GM19324 (cell line): ENCODE measurements around the gene GRAMD2B.
"Not testable (repeated sequence)": the region's sequence is repeated elsewhere in the genome, so short reads cannot be mapped to it uniquely, and the experiment has no call there.

Source experiments
- ATAC-seq: cut with Tn5 transposase; IDR thresholded peaks from one replicate; pipeline ENCODE4 v1.9.1; 2021; ENCODE audit warnings: mild to moderate bottlenecking, moderate library complexity; ENCODE audit not compliant: unreplicated experiment, low FRiP score

The GRAMD2B gene

DNA sequence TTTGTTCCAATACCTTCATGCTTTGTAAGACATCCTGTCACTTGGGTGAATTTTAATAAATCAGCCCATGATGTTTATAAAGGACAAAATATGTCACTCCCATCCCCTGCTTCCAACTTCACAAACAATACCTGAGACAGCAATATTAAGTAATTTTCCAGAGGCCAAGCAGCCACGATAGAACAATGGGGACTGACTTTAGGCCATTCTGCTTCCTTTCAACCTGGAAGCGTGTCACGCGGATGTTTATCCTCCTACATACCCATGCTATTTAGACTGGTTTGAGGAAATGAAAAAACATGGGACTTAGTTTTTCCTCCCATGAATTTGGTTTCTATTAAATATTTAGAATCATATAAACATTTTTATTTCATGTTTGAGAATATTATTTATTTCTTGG is 82.9 kb downstream of the GRAMD2B start:
- ATAC-seq = no peak

DNA sequence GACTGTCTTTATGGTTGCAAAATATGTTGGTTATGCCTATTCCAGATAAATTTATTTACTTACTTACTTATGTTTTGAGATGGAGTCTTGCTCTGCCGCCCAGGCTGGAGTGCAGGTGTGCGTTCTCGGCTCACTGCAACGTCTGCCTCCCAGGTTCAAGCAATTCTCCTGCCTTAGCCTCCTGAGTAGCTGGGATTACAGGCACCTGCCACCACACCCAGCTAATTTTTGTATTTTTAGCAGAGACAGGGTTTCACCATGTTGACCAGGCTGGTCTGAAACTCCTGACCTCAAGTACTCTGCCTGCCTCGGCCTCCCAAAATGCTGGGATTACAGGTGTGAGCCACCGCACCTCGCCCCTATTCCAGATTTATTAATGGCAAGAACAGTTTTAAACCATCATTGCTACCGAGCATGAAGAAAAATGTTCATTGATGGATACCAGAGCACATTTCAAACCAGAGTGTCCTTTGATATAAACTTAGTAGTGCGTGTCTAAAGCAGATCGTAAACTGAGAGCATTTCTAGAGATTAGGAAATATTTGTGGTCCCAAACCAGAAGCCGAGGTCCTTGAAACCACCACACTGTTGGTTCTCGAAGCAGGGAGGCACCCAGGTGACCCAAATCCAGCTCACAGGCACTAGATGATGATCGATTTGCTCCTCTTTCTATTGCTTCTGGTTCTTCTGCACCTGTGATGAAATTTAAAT is 85.2 kb downstream of the GRAMD2B start:
- ATAC-seq = no peak

DNA sequence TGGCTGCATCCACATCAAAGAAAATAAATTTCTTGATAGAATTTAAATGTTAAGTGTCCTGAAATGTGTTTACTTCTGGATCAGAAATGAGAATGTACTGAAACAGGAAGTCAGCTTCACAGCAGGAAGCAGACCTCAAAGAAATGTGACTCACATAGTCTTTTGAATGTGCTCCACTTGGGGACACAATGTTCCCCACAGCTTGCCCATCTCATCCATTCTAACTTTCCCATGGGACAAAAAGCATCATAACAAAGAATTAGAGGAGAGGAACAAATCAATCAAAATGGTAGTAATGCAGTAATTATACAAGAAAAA is 85.7 kb downstream of the GRAMD2B start:
- ATAC-seq = no peak

DNA sequence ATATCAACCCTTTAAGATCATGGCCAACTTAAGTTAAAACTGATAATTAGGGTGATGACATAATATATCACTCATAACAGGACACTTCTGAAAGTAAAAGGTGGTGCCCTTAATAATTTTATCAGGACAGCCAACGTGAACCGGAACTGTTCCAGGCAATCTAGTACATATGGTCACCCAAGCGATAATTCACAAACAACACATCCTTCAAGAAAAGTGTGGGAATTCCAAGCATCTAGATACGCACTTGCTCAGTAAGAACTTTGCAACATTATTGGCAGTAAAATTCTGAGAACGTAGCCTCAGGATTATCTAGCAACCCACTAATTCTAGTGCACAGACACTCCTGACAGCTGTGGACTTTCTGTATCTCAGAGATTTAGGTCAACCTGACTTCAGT is 86.1 kb downstream of the GRAMD2B start:
- no peak for ATAC-seq

DNA sequence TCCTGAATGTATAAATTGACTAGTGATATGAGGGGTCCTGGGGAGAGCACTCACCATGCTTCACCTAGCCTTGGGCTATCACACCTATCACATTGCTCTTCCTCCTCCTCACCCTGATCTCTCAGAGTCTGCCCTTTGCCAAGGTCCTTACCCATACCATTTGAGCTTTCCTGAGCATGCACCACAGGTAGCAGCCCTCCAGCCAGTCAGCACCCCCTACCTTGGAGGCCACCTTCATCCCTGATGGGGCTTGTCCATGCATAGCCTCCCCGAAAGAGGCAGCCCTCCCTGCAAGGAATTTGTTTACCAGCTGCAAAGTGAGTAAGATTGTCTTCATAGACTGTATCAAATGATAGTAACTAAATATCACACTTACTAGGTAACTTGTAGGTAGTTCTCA is 88.8 kb downstream of the GRAMD2B start:
- no peak for ATAC-seq

DNA sequence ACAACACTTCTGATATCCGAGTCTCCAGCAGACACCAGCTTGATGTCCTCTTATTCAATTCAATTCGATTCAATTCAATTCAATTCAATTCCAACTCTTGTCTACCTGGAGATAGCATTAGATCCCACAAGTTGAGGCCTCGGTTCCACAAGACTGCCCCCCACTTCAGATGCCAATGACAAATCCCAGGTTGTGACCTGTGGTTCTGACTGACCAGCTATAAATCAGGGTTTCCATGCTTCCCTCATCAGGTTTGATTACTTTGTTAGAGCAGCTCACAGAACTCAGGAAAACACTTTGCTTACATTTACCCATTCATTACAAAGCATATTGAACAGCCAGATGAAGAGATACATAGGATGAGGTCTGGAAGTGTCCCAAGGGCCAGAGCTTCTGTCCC is 89.2 kb downstream of the GRAMD2B start:
- no peak for ATAC-seq

DNA sequence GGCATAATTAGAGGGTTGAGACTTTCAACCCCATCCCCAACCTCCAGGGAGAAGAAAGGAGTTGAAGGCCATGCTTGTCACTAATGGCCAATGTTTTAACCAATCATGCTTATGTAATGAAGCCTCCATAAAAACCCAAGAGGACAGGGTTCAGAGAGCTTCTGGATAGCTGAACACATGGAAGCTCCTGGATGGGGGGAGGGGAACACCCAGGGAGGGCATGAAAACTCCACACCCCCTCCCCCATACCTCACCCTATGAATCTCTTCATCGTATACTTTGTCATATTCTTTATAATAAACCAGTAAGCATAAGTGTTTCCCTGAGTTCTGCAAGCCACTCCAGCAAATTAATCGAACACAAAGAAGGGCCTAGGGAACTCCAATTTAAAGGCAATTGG is 90.1 kb downstream of the GRAMD2B start:
- ATAC-seq = no peak

DNA sequence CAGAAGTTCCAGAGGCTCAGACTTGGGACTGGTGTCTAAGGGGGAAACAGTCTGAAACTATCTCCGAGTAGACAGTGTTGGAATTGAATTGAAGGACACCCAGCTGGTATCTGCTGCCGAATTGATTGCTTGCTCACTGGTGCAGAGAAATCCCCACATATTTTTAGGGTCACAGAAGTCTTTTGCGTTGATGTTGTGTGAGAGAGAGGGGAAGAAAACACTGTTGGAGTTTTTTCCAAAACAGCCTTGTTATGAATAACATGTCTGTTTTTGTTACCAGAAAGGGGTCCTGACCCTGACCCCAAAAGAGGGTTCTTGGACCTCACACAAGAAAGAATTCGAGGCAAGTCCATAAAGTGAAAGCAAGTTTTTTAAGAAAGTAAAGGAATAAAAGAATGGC is 90.5 kb downstream of the GRAMD2B start:
- no peak for ATAC-seq

DNA sequence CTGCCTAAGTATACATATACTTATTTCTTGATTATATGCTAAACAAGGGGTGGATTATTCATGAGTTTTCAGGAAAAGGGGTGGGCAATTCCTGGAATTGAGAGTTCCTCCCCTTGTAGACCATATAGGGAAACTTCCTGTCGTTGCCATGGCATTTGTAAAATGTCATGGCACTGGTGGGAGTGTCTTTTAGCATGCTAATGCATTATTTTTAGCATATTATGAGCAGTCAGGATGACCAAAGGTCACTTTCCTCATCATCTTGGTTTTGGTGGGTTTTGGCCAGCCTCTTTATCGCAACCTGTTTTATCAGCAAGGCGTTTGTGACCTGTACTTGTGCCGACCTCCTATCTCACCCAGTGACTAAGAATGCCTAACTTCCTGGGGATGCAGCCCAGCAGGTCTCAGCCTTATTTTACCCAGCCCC is 90.9 kb downstream of the GRAMD2B start:
- no peak for ATAC-seq

DNA sequence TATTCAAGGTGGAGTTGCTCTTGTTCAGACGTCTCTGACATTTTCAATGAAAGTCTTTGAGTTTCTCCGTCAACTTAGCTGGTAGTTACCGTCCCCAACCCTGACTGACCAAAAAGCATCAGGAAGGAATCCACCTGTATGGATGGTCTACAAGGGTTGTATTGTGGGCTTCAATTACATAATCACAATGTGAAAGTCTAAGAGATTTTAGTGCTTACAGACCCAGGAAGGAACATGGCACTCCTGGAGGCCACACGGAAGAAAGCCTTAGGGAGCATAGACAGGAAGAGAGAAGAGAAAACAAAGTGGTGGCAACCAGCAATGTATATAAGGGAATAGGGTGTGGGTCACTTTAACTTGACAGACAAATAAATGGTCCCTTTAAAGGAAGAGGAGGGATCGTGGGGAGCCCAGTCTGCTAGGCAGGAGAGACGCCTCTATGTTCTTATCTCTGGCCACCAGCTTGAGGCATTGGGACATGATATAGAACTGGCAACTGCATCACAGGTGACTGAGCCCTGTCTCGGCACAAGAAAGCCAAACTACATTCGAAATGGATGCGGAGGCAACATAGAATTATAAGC is 91.4 kb downstream of the GRAMD2B start:
- ATAC-seq = no peak

DNA sequence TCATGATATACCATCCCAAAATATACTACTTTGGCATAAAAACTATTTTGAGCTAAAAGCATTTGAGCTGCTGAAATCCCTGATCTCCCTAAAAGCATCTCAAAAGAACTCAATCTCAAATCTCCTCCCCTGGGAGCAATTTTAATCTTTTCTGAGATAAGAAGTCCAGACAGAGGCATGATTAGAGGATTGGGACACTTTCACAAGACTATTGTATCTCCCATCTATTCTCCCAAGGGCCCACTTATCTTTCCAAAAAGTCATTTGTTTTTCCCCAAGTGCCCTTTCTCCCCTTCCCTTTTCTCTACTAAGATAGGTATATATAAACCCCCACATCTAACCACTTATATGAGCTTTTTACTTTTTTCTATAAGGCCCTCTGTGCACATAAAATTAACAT is 92.1 kb downstream of the GRAMD2B start:
- no peak for ATAC-seq

DNA sequence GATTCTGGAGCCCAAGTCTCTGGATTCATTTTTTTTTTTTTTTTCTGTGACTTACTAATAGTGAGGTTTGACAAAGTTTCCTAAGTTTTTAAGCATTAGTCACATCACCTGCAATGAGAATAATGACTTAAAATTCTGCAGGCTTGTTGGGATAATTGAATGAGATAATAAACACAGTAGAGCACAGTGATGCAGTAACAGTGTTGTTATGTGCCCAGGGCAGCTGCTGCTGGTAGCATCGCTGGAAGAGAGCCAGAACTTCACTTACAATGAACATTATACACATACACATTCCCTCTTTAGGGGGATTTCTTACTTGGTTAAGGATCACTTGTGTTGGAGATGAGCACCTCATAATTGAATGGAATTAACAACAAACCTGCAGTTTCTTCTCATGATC is 92.9 kb downstream of the GRAMD2B start:
- ATAC-seq = no peak

DNA sequence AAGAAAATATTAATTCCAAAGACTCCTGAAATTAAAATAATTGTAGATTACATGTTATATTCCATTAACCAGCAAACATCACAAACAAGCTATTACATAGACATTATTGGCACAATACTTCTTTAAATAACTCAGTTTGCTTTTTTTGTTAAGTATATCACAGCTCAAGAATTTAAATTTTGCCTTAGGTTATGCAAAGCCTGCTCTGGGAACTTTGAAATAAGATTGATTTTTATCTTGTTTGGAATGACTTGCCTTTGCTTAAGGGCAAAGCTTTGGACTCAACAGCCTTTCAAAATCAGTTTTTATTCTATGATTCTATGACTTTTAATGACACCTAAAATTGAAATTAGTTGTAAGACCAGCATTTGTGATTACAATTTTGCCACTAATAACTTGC is 93.6 kb downstream of the GRAMD2B start:
- ATAC-seq = no peak

DNA sequence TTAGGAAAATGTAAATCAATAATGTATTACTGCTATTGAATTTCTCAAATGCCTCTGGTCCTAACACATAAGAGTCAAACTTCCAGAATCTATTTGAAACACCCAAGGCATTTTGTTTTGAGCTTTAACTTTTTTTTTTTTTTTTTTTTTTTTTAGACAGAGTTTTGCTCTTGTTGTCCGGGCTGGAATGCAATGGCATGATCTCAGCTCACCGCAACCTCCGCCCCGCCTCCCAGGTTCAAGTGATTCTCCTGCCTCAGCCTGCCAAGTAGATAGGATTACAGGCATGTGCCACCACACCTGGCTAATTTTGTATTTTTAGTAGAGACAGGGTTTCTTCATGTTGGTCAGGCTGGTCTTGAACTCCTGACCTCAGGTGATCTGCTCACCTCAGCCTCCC is 96.0 kb downstream of the GRAMD2B start:
- ATAC-seq = not testable (repeated sequence)

DNA sequence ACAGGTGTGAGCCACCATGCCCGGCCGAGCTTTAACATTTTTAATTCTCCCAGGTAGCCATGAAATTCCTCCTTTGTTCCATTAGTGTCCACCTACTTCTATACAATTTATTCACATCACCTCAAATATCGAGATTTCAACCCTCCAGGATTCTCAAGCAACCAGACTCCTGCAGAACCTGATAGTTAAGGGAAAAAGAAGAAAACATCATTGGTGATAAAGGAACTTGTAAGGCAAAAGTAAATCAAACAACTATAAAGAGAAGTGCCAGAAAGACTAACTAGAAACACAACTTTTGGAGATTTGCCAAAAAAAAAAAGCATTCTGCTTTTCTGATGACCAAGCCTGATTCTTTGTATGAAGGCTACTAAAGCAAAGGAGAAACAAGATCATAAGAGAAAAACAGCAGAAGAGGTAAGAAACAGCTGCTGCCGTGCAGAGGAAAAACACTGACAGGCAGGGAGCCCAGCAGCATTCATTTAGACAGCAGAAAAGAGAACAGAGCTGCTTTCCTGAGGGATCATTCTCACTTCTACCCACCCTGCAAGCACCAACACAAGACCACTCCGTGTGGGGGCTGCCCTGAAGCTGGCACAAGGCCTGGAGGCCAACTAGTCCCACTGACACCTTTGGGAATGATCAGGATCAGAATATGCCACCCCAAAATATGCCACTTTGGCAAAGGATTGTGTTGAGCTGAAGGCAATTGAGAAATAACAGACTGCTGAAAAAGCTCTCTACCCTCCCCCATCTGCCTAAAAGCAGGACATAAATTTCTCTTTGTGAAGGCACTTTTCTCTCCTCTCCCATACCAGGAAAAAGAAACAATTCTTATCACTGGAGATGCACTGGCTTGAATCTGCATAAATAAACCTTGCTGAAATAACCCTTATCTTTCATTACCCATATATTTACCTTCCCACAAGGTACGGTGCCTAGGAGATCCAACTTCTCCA is 96.7 kb downstream of the GRAMD2B start:
- ATAC-seq = no peak

DNA sequence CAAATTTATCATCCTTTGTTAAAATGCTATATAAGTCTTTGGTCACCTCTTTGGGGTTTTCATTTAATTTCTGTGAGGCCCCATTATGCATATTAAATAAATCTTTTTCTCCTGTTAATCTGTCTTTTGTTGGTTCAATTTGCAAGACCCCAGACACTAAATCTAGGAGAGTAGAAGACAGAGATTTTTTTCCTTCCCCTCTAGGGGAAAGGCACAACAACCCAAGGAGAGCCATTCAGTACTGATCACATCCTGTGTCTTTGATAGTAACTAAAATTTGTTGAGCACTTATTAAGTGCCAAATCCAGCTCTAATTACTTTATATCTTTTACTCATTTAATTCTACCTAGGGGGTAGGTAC is 97.4 kb downstream of the GRAMD2B start:
- no peak for ATAC-seq

DNA sequence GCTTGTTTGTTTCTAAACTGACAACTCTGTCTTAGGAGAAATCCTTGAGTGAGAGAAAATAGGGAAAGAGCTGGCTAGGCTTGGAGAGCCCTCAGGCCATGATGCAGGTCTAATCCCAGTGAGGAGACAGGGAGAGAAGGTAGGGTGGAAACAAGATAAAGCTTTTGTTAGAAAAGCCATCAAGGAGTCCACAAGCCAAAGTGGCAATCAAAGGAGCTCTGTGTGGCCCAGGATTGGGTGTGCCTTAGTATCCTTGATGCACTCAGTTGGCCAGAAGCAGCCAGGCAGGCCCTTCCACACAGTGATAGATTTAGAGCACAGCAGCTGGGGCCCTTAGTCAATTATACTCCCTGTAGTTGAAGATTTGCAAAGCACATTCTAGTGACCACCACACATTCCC is 97.9 kb downstream of the GRAMD2B start:
- ATAC-seq = no peak

DNA sequence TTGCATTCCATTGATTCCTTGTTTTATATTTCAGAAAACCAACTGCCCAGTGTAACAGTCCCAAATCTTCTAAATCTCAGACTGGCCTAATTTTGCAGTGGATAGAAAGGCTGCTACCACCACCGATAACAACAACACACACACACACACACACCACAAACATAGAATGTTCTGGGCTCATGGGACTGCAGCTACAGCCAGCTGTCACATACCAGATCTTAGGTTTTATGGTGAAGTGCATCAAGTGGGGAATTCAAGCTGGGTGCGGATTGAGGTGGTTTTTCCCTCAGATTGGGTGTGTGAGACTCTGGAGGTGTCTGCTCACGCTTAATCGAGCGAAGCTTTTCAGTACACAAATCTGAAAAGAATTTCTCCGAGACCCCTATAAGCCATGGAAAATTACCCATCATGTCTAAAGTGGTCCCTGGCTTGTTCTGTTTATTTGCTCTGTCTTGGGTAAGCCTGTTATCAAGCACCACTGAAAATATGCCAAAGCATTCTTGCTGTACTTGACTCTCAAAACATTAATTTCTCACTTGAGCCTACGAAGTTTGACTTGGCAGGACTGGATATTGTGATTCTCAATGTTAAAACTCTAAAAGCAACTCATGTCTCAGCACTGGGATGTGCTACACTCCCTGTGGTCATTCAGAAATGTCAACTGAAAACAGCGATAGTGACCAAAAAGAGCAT is 100.8 kb downstream of the GRAMD2B start:
- ATAC-seq = no peak

DNA sequence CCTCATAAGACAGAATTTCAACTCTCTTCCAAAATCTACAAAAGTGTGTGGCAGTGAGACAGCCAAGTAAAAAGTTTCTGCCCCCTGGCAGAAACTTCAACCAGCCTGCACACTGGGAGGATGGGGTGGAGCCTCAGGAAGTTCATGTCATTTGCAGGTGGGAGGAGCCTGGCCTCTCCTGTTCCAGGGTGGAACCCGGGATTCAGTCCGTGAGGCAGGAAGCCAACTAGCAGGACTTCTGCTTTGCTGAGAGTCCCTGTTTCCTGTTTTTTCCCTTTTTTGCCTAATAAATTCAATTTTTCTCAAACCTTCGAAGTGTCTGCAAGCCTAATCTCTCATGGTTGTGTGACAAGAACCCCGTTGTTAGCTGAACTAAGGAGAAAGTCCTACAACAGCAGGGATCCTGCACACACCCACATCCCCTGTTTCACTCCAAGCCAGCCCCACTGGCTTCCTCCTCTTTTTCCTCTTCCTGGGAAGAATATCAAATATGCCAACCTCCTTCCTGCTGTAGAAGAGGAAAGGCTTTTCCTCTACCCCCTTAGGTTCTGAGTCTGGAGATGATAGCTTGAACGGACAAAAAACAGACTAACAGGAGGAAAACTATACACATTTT is 102.5 kb downstream of the GRAMD2B start:
- no peak for ATAC-seq

DNA sequence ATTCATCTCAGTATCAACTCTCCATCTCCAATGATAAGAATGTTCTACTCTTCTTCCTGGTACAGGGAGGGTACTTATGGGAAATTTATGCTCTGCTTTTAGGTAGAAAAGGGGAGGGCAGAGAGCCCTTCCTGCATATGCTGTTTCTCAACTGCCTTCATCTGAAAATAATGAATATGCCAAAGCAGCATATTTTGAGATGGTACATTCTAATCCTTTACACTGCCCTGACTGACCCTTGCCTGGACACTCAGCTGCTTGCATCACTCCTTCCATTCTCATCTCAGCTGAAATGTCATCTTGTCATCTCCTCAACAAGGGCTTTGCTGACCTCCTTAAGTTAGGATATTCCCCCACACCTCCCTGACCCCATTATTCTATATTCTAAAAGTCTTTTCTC is 103.3 kb downstream of the GRAMD2B start:
- no peak for ATAC-seq

DNA sequence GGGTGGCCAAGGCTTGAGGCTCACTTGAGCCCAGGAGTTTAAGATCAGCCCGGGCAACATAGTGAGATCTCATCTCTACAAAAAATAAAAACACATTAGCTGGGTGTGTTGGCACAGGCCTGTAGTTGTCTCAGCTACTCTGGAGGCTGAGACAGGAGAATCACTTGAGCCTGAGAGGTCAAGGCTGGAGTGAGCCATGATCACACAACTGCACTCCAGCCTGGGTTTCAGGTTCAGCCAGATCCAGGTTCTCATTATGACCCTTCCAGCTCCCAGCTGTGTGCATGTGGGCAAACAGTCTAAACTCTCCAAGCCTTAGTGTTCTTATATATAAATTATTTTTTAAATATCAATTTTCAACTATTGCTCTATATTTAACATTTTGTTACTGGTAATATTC is 103.9 kb downstream of the GRAMD2B start:
- ATAC-seq = no peak
